ENCODE results near the gene NANP.
"Not testable (repeated sequence)": the region's sequence is repeated elsewhere in the genome, so short reads cannot be mapped to it uniquely, and the experiment has no call there.

Gene NANP

DNA sequence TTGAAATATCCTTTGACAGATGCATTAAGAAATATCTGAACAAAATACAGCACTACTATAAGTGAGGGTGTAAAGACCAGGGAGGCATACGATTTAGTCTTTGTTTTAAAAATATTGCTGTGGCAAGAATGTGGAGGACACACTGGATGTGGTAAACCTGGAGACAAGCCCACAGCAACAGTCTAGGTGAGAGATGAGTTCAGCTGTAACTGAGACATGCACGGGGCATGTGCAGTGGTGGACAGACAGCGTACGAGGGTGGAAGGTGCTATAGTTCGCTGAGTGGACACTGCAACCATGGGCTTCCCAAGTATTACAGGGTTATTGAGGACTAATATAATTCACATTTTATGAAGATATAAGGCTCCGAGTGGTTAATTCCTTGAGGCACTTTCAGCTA, 1.8 kb downstream of the NANP start:
- H3K9me3 ChIP-seq (ENCODE audit: severe bottlenecking): no peaks in the 10 kb centered on the region
- DNase-seq: no peak
- no peak overlapping the region; the same call in 1 of the 2 replicates for H3K4me3 ChIP-seq (ENCODE audit: low read depth, low read length)
- peaks cover 3% of the 10 kb centered on the region for H3K36me3 ChIP-seq
- no peak overlapping the region for H3K27ac ChIP-seq
- H3K27me3 ChIP-seq (ENCODE audit: insufficient read depth, low read depth, severe bottlenecking): no peaks in the 10 kb centered on the region
- TF ChIP-seq, protein P1, sequence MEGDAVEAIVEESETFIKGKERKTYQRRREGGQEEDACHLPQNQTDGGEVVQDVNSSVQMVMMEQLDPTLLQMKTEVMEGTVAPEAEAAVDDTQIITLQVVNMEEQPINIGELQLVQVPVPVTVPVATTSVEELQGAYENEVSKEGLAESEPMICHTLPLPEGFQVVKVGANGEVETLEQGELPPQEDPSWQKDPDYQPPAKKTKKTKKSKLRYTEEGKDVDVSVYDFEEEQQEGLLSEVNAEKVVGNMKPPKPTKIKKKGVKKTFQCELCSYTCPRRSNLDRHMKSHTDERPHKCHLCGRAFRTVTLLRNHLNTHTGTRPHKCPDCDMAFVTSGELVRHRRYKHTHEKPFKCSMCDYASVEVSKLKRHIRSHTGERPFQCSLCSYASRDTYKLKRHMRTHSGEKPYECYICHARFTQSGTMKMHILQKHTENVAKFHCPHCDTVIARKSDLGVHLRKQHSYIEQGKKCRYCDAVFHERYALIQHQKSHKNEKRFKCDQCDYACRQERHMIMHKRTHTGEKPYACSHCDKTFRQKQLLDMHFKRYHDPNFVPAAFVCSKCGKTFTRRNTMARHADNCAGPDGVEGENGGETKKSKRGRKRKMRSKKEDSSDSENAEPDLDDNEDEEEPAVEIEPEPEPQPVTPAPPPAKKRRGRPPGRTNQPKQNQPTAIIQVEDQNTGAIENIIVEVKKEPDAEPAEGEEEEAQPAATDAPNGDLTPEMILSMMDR (IDR thresholded peaks at IDR 0.05; ENCODE audit: low read depth, low read length): no peak

DNA sequence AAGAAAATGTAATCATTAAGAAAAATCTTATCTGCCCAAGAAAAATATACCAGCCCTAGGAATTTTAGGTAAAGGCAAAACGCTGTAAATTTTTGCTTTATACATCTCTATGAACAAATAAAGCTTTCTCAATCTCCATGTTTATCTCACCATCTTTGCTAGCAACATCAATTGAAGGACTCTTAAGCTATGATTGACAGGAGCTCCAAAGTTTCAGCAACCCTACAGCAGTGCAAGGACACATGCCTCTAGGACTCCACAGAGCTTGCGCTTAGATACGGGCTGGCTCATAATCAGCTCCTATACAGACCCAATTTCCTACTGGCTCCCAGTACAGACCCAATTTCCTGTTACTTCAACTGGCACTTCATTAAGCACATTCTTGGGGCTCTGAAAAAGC, 4.3 kb downstream of the NANP start:
- no peak for DNase-seq
- Histone ChIP-seq H3K4me3 (ENCODE audit: low read depth, low read length) (no peak overlapping the region), H3K27ac (no peak overlapping the region), H3K9me3 (ENCODE audit: severe bottlenecking) (no peaks in the 10 kb centered on the region), H3K36me3 (peaks cover 7% of the 10 kb centered on the region), H3K27me3 (ENCODE audit: insufficient read depth, low read depth, severe bottlenecking) (no peaks in the 10 kb centered on the region)
- TF ChIP-seq, protein P1 (IDR thresholded peaks at IDR 0.05; ENCODE audit: low read depth, low read length): no peak

DNA sequence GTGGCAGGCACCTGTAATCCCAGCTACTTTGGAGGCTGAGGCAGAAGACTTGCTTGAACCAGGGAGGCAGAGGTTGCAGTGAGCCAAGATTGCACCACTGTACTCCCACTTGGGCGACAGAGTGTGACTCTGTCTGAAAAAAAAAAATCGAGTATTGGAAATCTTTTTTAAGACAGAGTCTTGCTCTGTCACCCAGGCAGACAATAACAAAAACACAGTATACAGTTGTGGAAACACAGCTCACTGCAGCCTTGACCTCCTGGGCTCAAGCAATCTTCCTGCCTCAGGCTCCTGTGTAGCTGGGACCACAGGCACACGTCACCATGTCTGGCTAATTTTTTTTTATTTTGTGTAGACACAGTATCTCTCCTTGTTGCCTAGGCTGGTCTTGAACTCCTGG, 15.0 kb downstream of the NANP start:
- Histone ChIP-seq H3K9me3 (ENCODE audit: severe bottlenecking) (no peaks in the 10 kb centered on the region), H3K36me3 (peaks cover 3% of the 10 kb centered on the region; the same call in 1 of the 2 replicates), H3K27ac (no peak overlapping the region), H3K4me3 (ENCODE audit: low read depth, low read length) (no peak overlapping the region), H3K27me3 (ENCODE audit: insufficient read depth, low read depth, severe bottlenecking) (no peaks in the 10 kb centered on the region)
- TF ChIP-seq, protein P1 (IDR thresholded peaks at IDR 0.05; ENCODE audit: low read depth, low read length): no peak
- DNase-seq: no peak

DNA sequence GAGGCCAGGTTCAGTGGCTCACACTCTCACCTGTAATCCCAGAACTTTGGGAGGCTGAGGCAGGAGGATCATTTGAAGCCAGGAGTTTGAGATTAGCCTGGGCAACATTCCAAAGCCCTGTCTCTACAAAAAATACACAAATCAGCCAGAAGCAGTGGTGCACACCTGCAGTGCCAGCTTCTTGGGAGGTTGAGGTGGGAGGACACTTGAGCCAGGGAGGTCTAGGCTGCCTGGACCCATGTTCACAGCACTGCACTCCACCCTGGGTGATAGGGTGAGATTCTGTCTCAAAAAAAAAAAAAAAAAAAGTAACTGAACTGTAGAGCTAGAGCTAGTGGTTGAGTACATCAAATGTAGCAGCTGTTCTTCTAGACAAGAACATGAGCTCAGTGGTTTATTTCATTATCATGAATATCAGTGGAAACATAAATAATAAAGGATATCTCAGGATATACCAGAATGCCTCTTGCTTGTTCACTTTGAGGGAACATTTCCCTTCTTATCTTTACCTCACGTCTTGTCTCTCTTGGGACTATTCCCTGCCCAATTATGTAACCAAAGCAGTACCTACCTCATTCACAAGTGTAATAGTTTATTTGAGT, 17.6 kb downstream of the NANP start:
- DNase-seq: no peak
- Histone ChIP-seq H3K27ac (no peak overlapping the region), H3K9me3 (ENCODE audit: severe bottlenecking) (no peaks in the 10 kb centered on the region), H3K27me3 (ENCODE audit: insufficient read depth, low read depth, severe bottlenecking) (no peaks in the 10 kb centered on the region), H3K4me3 (ENCODE audit: low read depth, low read length) (no peak overlapping the region), H3K36me3 (no peaks in the 10 kb centered on the region)
- TF ChIP-seq, protein P1 (IDR thresholded peaks at IDR 0.05; ENCODE audit: low read depth, low read length): no peak

DNA sequence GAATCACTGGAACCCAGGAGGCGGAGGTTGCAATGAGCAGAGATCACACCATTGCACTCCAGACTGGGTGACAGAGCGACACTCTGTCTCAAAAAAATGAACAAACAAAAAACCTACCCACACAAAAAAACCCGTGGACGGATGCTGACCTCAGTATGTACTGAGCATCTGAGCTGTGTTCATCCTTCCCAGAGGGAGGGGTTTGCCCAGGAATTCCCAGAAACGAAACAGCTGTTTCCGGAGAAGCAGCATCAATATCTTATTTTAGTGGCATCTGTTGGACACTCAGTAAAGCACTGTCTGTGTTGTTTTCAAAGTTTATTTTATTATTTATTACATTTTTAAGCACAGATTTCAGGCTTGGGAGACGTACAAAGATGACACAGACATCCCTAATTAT, 18.7 kb downstream of the NANP start:
- no peaks in the 10 kb centered on the region for H3K36me3 ChIP-seq
- no peak overlapping the region for H3K4me3 ChIP-seq (ENCODE audit: low read depth, low read length)
- no peaks in the 10 kb centered on the region for H3K9me3 ChIP-seq (ENCODE audit: severe bottlenecking)
- H3K27ac ChIP-seq: no peak overlapping the region
- no peak for DNase-seq
- TF ChIP-seq, protein P1 (IDR thresholded peaks at IDR 0.05; ENCODE audit: low read depth, low read length): no peak
- no peaks in the 10 kb centered on the region for H3K27me3 ChIP-seq (ENCODE audit: insufficient read depth, low read depth, severe bottlenecking)

DNA sequence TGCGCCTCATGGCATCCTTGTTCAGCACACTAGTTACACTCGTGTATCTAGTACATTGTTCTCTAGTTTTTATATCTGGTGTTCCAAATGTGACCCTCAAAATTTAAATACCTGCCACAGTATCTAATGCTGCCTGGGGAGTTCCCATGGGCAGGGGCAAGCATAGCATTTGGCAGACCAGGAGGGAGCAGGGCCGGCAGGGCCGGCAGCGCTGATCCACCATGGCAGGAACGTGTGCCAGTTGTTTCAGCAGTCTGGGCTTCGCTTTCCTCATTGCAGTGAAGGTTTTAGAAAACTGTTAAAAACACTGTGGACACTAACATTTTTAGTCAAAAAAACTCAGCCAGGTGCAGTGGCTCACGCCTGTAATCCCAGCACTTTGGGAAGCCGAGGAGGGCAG, 19.2 kb downstream of the NANP start:
- Histone ChIP-seq H3K27ac (no peak overlapping the region), H3K36me3 (no peaks in the 10 kb centered on the region), H3K4me3 (ENCODE audit: low read depth, low read length) (no peak overlapping the region), H3K27me3 (ENCODE audit: insufficient read depth, low read depth, severe bottlenecking) (no peaks in the 10 kb centered on the region), H3K9me3 (ENCODE audit: severe bottlenecking) (no peaks in the 10 kb centered on the region)
- TF ChIP-seq, protein P1 (IDR thresholded peaks at IDR 0.05; ENCODE audit: low read depth, low read length): no peak
- DNase-seq: no peak

DNA sequence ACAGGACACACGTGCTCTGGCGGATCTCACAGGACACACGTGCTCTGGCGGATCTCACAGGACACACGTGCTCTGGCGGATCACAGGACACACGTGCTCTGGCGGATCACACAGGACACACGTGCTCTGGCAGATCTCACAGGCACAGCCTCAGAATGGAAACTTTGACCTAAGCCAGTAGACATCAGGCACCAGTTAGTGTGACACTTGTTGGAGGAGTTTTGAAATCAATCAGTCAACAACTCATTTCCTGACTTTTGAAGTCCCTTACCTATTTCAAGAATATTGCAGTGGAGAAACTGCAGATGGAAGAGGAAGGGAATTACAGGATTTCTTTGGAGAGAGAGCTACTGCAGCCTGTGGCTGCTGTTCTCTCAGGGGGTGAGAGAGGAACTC, 20.9 kb downstream of the NANP start:
- H3K9me3 ChIP-seq (ENCODE audit: severe bottlenecking); DNase-seq; H3K36me3 ChIP-seq; H3K4me3 ChIP-seq (ENCODE audit: low read depth, low read length); H3K27me3 ChIP-seq (ENCODE audit: insufficient read depth, low read depth, severe bottlenecking); H3K27ac ChIP-seq: not testable (repeated sequence)

DNA sequence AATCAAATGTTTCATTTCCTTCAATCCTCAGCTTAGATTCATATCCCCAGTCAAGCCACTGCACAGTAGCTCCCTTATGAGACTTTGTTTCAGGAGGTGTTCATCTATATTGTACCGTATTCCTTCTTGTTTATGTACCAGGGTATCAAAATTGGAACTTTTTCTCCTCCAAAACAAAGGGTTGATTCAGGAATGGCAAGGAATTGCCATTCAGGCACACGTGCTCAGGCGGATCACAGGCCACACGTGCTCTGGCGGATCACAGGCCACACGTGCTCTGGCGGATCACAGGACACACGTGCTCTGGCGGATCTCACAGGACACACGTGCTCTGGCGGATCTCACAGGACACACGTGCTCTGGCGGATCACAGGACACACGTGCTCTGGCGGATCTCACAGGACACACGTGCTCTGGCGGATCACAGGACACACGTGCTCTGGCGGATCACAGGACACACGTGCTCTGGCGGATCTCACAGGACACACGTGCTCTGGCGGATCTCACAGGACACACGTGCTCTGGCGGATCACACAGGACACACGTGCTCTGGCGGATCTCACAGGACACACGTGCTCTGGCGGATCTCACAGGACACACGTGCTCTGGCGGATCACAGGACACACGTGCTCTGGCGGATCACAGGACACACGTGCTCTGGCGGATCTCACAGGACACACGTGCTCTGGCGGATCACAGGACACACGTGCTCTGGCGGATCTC, 21.5 kb downstream of the NANP start:
- H3K27ac ChIP-seq; H3K4me3 ChIP-seq (ENCODE audit: low read depth, low read length); H3K36me3 ChIP-seq; H3K27me3 ChIP-seq (ENCODE audit: insufficient read depth, low read depth, severe bottlenecking); DNase-seq; H3K9me3 ChIP-seq (ENCODE audit: severe bottlenecking): not testable (repeated sequence)
